Femur (tissue), 1 donor: ENCODE data around the gene BTG4.
A peak's percentile ranks its signal among the peaks of the same experiment; 100 is the strongest.

Experiments
- DNase-seq: peaks from one replicate; pipeline ENCODE4 v3.0.0-alpha.2; 2017

The BTG4 gene

GRCh38 chr11:111535281-111535680 is 23.1 kb upstream of the BTG4 start:
- DNase-seq: no peak

DNA sequence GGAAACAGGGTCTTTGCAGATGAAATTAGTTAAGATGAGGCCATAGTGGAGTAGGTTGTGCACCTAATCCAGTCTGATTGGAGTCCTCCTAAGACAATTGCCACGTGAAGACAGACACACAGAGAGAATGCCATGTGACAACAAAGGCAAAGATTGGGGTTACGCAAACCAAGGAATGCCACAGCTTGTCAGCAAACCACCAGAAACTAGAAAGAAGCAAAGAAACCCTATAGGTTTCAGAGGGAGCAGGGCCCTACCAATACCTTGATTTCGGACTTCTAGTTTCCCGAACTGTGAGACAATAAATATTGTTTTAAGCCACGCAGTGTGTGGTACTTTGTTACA is 20.2 kb upstream of the BTG4 start:
- DNase-seq: no peak

- DNase-seq: no peak
Observed at GRCh38 chr11:111531687-111532364, 19.6 kb upstream of the BTG4 start.

DNA sequence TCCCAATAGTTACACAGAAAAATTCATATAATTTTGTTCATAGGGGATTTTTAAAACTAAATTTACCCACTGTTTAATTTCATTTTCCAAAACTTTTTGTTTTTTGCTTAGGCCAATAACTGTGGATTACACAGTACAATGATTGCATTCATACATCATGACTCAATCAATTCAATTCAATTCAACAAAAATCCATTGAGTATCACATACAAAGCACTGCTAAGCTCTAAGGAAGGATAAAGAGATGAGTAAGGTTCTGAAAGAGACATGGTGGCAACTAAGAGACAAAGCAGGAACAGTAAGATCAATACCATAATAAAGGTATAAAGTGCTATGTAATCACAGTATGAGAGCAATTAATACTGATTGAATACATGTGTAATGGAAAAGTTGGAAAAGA is 18.9 kb upstream of the BTG4 start:
- no peak for DNase-seq

DNA sequence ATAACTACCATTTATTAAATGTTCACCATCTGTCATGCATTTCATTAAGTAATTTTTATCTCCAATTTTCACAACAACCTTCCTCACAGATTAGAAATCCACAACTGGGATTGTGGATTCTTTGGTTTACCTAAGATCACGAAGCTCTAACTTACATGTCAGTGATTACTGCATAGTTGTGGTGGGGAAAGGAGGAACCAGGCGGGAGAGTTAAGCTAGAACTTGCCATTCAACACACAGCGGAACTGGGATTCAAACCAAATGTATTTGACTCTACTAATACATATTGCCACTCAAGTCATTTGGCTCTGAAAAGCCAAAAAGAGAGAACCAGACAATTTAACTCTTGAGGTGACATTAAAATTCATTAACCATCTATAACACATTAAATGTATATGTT is 17.9 kb upstream of the BTG4 start:
- DNase-seq: no peak

DNA sequence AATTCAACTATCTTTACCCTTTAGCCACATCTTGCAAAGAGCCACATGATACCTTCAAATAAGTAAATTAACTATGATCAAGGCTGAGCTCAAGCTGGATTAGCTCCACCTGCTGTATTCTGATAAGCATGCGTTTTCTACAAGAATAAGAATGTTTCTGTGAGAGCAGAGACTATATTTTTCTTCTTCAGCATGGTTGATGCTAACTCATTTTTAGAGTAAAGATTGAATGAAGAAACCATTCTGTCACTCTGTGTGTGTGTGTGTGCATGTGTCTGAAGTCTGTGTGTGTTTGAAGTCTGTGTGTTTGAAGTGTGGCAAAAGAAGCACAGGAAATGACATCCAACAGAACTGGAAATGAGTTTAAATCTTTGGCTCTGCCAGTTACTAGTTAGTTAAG is 16.4 kb upstream of the BTG4 start:
- no peak for DNase-seq

DNA sequence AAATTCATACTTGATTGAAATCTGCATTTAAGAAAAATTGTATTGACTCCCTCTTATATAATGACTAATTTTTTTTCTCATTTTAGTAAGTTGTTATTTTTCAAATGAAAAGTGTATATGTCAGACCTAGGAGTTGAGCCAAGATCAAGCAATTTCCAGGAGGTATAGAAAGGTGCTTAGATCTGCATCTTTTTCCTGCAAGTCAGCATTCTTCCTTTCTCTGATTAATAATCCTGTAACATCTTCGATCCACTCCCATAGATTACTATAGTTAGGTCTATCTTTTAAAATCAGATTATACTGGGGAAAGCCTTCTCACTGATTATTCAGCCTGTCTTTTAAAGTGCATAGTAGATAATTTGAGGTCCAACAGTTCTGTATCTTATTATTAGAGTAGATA is 15.1 kb upstream of the BTG4 start:
- DNase-seq: no peak

GRCh38 chr11:111526501-111526900 is 14.3 kb upstream of the BTG4 start:
- DNase-seq: no peak

- DNase-seq: no peak
Observed at GRCh38 chr11:111525456-111525855, 13.3 kb upstream of the BTG4 start.

DNA sequence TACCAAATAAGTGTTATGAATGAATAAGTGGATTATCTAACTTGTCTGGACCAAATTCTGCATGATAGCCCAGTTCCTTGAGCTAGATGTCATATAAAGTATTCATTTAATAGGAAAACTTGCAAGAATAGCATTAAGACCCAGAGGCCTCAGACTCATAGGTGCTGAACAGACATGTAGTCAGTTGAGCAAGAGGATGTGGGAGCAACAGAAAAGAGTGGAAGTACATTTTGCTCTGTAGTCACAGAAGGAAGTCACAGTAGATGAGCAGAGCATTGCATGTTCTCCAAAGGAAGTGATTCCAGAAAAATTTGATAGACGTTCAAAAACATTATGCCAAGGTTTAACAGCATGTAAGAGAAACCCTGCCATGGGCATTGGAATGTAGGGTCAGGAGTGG is 11.9 kb upstream of the BTG4 start:
- no peak for DNase-seq

GRCh38 chr11:111523343-111523742 is 11.2 kb upstream of the BTG4 start:
- no peak for DNase-seq

GRCh38 chr11:111522426-111522825 is 10.2 kb upstream of the BTG4 start:
- no peak for DNase-seq

DNA sequence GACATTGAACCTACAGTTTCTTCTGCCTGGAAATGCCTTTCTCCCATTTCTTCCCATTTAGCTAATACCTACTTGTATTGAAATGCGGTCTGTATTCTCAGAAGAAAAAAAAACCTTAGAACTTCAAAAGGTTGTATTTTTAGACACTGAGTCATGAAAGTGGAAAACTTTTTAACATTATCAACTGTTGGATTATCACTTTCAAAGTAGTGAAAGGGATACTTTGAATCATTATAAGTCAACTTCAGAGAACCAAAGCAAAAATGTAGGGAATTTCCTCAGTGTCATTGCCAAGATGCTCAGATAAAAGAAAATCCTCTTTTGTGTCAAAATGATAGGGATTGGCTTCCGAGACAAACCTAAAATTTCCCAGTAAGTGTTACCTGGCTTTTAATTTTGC is 8.9 kb upstream of the BTG4 start:
- DNase-seq: no peak

DNA sequence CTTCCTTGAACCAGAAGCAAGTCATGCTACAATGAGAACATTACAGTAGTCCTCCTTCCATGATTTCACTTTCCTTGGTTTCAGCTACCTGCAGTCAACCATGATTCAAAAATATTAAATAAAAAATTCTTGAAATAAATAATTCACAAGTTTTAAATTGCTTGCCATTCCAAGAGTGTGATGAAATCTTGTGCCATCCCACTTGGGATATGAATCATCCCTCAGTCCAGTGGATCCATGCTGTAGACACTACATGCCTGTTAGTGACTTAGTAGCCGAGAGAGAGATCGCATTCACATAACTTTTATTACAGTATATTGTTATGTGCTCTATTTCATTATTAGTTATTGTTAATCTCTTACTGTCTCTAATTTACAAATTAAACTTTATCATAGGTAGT is 8.4 kb upstream of the BTG4 start:
- DNase-seq: no peak

DNA sequence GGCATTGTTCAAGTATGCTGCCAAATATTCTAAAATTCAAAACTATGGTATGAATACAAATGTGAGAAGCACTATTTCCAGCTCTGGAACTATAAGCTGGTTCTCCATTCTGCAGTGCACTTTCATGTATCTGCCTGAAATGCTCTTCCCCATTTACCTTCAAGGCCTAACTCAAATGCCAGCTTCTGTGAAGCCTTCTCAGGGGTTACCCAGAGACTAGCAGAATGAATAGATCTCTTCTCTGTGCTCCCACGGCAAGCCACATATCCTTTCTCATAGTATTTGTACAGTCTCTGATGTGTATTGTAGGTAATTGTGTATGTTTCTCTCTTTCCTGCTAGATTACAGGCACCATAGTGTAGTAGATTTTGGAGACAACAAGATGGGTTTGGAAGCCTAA is 6.5 kb upstream of the BTG4 start:
- no peak for DNase-seq

- DNase-seq: no peak
Observed at GRCh38 chr11:111515591-111515990, 3.4 kb upstream of the BTG4 start.

DNA sequence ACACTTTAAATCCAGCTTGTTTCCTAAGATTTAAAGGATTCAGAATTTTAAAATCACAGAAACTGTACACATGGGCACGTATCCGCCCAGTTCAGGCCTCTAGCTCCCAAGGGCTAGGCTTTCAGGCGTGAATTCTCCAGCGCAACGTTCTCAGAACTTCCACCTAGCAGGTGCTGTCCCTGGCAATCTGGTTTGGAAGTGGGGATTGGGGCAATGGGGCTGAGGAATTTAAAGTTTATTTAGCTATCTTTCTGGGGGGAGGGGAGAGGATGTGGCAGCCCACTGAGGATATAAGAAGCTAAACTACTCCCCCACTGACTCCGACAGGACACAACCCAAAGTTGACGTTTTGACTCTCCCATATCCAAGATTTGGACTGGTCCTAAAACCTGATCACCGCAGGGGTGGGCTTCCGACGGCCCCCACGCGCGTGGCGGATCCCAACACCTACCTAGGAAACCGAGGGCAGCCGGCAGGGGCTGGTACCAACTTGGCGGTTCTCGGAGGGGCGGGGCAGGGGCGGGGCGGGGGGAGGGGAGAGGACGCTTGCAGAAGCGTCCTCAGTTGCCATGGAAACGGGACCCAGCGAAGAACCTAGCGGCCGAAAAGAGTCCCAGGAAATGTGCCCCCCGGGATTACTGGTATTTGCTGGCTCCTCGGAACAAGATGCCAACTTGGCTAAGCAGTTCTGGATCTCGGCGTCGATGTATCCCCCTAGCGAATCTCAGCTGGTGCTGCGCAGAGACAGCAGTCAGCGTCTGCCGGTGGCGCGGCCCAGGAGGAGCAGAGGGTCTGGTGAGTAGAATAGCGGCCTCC is 2.2 kb upstream of the BTG4 start, which contains the start of gene HOATZ:
TSS of gene HOATZ (plus strand) at position 563 of the 816 bp plus-strand sequence. CDS start at position 570, 7 bp downstream.
- DNase-seq: peak; percentile 31

- no peak for DNase-seq
Observed at GRCh38 chr11:111513240-111513605, 1.0 kb upstream of the BTG4 start.

- no peak for DNase-seq
Observed at GRCh38 chr11:111510311-111510710, 1.9 kb downstream of the BTG4 start.

- DNase-seq: no peak
Observed at GRCh38 chr11:111502611-111503010, 9.6 kb downstream of the BTG4 start.

DNA sequence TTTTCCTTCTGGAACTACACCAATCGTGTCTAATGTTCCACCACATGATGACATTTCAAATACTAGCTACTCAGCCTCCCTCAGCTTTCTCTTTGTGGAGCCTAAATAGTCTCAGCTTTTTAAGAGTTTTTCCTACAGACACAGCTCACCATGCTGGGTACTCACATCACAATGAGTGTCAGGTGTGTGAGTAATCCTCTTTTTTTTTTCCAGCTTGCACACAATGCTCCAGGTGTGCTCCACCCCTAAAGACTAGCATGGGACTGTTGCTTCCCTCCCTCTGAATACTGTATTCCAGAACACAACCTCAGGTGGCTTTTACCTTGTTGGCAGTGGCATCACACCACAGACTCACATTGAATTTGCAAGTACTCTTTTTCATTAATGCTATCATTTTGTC is 11.7 kb downstream of the BTG4 start:
- no peak for DNase-seq

- DNase-seq: no peak
Observed at GRCh38 chr11:111499483-111499882, 12.7 kb downstream of the BTG4 start.

- no peak for DNase-seq
Observed at GRCh38 chr11:111494040-111494439, 18.1 kb downstream of the BTG4 start.

- no peak for DNase-seq
Observed at GRCh38 chr11:111490496-111490895, 21.7 kb downstream of the BTG4 start.

DNA sequence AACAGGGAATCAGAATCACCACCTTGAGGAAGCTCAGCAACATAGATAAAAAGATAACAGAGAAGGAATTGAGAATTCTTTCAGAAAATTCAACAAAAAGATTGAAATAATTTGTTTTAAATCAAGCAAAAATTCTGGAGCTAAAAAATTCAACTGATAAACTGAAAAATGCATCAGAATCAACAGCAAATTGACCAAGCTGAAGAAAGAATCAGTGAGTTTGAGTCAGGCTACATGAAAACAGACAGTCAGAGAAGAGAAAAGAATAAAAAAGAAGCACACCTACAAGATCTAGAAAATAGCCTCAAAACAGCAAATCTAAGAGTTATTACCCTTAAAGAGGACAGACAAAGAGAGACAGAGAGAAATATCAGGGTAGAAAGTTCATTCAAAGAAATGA is 28.8 kb downstream of the BTG4 start:
- DNase-seq: no peak
